NCI-H2196 (cell line): ENCODE data around the gene MED12.

Experiments
- DNase-seq: peaks from one replicate; lab custom pipeline; 2025; ENCODE audit not compliant: unreplicated experiment; lab: John Stamatoyannopoulos, UW

MED12 gene

GRCh38 chrX:71191248-71191647 lies 72.9 kb downstream of the MED12 start:
- DNase-seq: no peak
